ENCODE data around the gene IPCEF1. TPM values are rescaled to one million over a fixed set of nuclear protein-coding genes. Genes with fewer than 3 reads are reported as not detected.

Gene IPCEF1
- total and polyA plus RNA-seq, 2 of the 8 experiments (the other 6 are each of a cell fraction or from before 2014, with no cell fraction given): 0.41 to 0.78 TPM

- TF ChIP-seq EZH2 (IDR thresholded peaks at IDR 0.05; ENCODE audit: low read depth, low read length, severe bottlenecking) (no peak), HDAC2 (IDR thresholded peaks at IDR 0.05; ENCODE audit: borderline replicate concordance in 1 of 2, low read depth in 2 of 2, low read length in 2 of 2) (no peak), SIN3A (conservative IDR thresholded peaks at IDR 0.05 in 1 of 2, IDR thresholded peaks at IDR 0.05 in 1 of 2; ENCODE audit: low read depth in 1 of 2, low read length in 2 of 2) (no peak), SP1 (IDR thresholded peaks at IDR 0.05; ENCODE audit: low read depth, low read length) (no peak), SRF (IDR thresholded peaks at IDR 0.05; ENCODE audit: low read depth, low read length) (no peak), CREB1 (IDR thresholded peaks at IDR 0.05) (no peak)
- TF ChIP-seq, protein P1, sequence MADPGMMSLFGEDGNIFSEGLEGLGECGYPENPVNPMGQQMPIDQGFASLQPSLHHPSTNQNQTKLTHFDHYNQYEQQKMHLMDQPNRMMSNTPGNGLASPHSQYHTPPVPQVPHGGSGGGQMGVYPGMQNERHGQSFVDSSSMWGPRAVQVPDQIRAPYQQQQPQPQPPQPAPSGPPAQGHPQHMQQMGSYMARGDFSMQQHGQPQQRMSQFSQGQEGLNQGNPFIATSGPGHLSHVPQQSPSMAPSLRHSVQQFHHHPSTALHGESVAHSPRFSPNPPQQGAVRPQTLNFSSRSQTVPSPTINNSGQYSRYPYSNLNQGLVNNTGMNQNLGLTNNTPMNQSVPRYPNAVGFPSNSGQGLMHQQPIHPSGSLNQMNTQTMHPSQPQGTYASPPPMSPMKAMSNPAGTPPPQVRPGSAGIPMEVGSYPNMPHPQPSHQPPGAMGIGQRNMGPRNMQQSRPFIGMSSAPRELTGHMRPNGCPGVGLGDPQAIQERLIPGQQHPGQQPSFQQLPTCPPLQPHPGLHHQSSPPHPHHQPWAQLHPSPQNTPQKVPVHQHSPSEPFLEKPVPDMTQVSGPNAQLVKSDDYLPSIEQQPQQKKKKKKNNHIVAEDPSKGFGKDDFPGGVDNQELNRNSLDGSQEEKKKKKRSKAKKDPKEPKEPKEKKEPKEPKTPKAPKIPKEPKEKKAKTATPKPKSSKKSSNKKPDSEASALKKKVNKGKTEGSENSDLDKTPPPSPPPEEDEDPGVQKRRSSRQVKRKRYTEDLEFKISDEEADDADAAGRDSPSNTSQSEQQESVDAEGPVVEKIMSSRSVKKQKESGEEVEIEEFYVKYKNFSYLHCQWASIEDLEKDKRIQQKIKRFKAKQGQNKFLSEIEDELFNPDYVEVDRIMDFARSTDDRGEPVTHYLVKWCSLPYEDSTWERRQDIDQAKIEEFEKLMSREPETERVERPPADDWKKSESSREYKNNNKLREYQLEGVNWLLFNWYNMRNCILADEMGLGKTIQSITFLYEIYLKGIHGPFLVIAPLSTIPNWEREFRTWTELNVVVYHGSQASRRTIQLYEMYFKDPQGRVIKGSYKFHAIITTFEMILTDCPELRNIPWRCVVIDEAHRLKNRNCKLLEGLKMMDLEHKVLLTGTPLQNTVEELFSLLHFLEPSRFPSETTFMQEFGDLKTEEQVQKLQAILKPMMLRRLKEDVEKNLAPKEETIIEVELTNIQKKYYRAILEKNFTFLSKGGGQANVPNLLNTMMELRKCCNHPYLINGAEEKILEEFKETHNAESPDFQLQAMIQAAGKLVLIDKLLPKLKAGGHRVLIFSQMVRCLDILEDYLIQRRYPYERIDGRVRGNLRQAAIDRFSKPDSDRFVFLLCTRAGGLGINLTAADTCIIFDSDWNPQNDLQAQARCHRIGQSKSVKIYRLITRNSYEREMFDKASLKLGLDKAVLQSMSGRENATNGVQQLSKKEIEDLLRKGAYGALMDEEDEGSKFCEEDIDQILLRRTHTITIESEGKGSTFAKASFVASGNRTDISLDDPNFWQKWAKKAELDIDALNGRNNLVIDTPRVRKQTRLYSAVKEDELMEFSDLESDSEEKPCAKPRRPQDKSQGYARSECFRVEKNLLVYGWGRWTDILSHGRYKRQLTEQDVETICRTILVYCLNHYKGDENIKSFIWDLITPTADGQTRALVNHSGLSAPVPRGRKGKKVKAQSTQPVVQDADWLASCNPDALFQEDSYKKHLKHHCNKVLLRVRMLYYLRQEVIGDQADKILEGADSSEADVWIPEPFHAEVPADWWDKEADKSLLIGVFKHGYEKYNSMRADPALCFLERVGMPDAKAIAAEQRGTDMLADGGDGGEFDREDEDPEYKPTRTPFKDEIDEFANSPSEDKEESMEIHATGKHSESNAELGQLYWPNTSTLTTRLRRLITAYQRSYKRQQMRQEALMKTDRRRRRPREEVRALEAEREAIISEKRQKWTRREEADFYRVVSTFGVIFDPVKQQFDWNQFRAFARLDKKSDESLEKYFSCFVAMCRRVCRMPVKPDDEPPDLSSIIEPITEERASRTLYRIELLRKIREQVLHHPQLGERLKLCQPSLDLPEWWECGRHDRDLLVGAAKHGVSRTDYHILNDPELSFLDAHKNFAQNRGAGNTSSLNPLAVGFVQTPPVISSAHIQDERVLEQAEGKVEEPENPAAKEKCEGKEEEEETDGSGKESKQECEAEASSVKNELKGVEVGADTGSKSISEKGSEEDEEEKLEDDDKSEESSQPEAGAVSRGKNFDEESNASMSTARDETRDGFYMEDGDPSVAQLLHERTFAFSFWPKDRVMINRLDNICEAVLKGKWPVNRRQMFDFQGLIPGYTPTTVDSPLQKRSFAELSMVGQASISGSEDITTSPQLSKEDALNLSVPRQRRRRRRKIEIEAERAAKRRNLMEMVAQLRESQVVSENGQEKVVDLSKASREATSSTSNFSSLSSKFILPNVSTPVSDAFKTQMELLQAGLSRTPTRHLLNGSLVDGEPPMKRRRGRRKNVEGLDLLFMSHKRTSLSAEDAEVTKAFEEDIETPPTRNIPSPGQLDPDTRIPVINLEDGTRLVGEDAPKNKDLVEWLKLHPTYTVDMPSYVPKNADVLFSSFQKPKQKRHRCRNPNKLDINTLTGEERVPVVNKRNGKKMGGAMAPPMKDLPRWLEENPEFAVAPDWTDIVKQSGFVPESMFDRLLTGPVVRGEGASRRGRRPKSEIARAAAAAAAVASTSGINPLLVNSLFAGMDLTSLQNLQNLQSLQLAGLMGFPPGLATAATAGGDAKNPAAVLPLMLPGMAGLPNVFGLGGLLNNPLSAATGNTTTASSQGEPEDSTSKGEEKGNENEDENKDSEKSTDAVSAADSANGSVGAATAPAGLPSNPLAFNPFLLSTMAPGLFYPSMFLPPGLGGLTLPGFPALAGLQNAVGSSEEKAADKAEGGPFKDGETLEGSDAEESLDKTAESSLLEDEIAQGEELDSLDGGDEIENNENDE (IDR thresholded peaks at IDR 0.05; ENCODE audit: insufficient replicate concordance, low read length): no peak
Measured at GRCh38 chr6:154354265-154354777, 2.3 kb downstream of the IPCEF1 start (continued).
